ENCODE measurements around the gene ANO6.
"Not testable (repeated sequence)": the region's sequence is repeated elsewhere in the genome, so short reads cannot be mapped to it uniquely, and the experiment has no call there.

The ANO6 gene

GRCh38 chr12:45315462-45315861, 99.6 kb downstream of the ANO6 start:
- Mint-ChIP-seq H3K4me1 (ENCODE audit: low read depth) (peaks cover 7% of the 10 kb centered on the region), H3K27me3 (no peaks in the 10 kb centered on the region), H3K9me3 (peaks cover 3% of the 10 kb centered on the region), H3K4me3 (no peak overlapping the region), H3K27ac (no peak overlapping the region), H3K36me3 (ENCODE audit: low read depth) (peaks cover 33% of the 10 kb centered on the region)
- no peak for DNase-seq

- H3K36me3 Mint-ChIP-seq (ENCODE audit: low read depth) = peaks cover 34% of the 10 kb centered on the region
- not testable (repeated sequence) for H3K9me3 Mint-ChIP-seq; H3K4me3 Mint-ChIP-seq; H3K4me1 Mint-ChIP-seq (ENCODE audit: low read depth); H3K27ac Mint-ChIP-seq; H3K27me3 Mint-ChIP-seq; DNase-seq
These were observed 101.4 kb downstream of the ANO6 start for GRCh38 chr12:45317261-45317660.

- no peak for DNase-seq
- H3K4me1 Mint-ChIP-seq (ENCODE audit: low read depth) = peaks cover 9% of the 10 kb centered on the region
- H3K27me3 Mint-ChIP-seq = no peaks in the 10 kb centered on the region
- no peak overlapping the region for H3K4me3 Mint-ChIP-seq
- H3K36me3 Mint-ChIP-seq (ENCODE audit: low read depth) = peaks cover 5% of the 10 kb centered on the region
- no peak overlapping the region for H3K27ac Mint-ChIP-seq
- H3K9me3 Mint-ChIP-seq = no peaks in the 10 kb centered on the region
These were observed 106.9 kb downstream of the ANO6 start for GRCh38 chr12:45322810-45323209.

DNA sequence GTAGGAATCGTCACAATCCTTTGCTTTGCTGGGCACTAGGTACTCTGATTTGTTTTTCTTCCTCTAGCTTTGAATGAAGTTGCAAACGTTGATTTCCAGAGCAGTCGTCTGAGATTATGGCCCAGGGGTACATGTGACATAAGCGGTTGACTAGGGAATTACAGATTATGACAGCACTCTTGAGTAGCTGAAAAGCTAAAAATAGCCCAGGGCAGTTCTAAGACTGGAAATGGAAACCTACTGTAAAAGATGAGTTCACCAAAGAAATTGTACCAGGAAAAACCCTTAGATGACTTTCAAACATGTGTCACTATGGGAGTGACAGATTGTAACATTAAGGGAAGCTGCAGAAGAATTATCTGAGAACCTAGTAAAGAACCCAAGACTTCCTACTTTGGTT, 108.5 kb downstream of the ANO6 start:
- Mint-ChIP-seq H3K36me3 (ENCODE audit: low read depth) (peaks cover 2% of the 10 kb centered on the region), H3K4me3 (no peak overlapping the region), H3K9me3 (no peaks in the 10 kb centered on the region), H3K4me1 (ENCODE audit: low read depth) (peaks cover 13% of the 10 kb centered on the region), H3K27ac (no peak overlapping the region), H3K27me3 (no peaks in the 10 kb centered on the region)
- DNase-seq = no peak

- peaks cover 3% of the 10 kb centered on the region for H3K36me3 Mint-ChIP-seq (ENCODE audit: low read depth)
- no peaks in the 10 kb centered on the region for H3K9me3 Mint-ChIP-seq
- H3K4me3 Mint-ChIP-seq = no peak overlapping the region
- H3K27me3 Mint-ChIP-seq = no peaks in the 10 kb centered on the region
- peaks cover 13% of the 10 kb centered on the region for H3K4me1 Mint-ChIP-seq (ENCODE audit: low read depth)
- DNase-seq = no peak
- no peak overlapping the region for H3K27ac Mint-ChIP-seq
These were observed 110.6 kb downstream of the ANO6 start for GRCh38 chr12:45326358-45326975.

GRCh38 chr12:45327823-45328383, 112.0 kb downstream of the ANO6 start:
- Mint-ChIP-seq H3K4me1 (ENCODE audit: low read depth) (peaks cover 13% of the 10 kb centered on the region), H3K27ac (no peak overlapping the region), H3K27me3 (no peaks in the 10 kb centered on the region), H3K36me3 (ENCODE audit: low read depth) (peaks cover 15% of the 10 kb centered on the region), H3K9me3 (no peaks in the 10 kb centered on the region), H3K4me3 (no peak overlapping the region)
- DNase-seq = no peak

DNA sequence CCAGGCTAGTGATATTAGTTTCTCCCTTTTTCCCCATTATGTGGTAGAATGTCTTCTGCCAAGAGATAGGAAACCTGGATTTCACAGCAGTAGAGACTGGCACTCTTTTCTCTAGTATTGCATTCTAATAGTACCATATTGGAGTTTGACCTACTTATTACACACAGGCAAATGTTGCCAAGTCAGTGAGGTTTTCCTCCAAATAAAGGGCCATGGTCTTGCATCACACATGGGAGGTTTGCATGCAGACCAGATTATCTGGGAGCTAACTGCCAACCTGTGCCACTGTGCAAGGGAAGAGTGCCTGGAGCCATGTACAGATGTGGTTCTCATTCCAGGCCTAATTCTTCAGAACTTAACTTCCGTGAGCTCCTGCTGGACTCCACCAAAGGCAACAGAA, 113.3 kb downstream of the ANO6 start:
- H3K9me3 Mint-ChIP-seq = no peaks in the 10 kb centered on the region
- no peaks in the 10 kb centered on the region for H3K27me3 Mint-ChIP-seq
- no peak for DNase-seq
- peaks cover 11% of the 10 kb centered on the region for H3K4me1 Mint-ChIP-seq (ENCODE audit: low read depth)
- no peak overlapping the region for H3K27ac Mint-ChIP-seq
- peaks cover 25% of the 10 kb centered on the region for H3K36me3 Mint-ChIP-seq (ENCODE audit: low read depth)
- H3K4me3 Mint-ChIP-seq = no peak overlapping the region

DNA sequence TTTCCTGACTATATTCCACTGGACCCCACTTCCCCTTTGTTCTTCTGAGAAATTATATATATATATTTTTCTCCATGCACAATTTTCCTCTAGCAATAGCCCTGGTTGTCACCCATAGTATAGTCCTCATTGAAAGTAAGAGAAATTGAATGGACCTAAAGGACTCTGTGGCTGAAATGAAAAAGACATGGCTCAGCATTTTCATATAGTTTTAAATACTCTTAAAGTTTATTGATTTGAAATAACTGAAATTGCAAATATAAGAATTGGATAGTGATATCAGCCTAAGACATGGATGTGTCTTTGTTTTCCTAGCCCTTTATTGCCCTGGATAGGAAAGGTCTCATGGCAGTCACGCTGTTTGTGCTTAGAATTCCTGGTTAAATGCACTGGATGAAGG, 113.8 kb downstream of the ANO6 start:
- peaks cover 6% of the 10 kb centered on the region for H3K4me1 Mint-ChIP-seq (ENCODE audit: low read depth)
- no peak overlapping the region for H3K27ac Mint-ChIP-seq
- H3K36me3 Mint-ChIP-seq (ENCODE audit: low read depth) = peaks cover 30% of the 10 kb centered on the region
- no peak overlapping the region for H3K4me3 Mint-ChIP-seq
- H3K27me3 Mint-ChIP-seq = no peaks in the 10 kb centered on the region
- H3K9me3 Mint-ChIP-seq = no peaks in the 10 kb centered on the region
- no peak for DNase-seq

DNA sequence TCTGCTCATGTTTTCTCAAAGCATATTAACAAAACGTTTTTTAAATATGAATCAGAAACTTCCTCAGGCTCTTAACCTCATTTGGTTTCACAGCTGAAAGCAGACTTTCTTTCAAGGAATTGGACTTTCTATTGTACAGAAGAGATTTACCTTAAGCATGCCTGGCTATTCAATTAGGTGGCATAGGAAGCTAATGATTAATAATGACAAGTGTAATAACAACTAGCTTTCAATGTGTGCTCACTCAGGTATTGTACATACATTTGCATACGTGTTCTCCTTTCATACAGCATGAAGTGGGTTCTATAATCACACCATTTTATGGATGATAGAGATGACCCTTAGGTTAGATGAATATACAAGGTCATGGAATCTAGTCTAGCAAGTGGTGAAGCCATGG, 115.7 kb downstream of the ANO6 start:
- Mint-ChIP-seq H3K27ac (no peak overlapping the region), H3K4me3 (no peak overlapping the region), H3K27me3 (no peaks in the 10 kb centered on the region), H3K36me3 (ENCODE audit: low read depth) (peaks cover 34% of the 10 kb centered on the region), H3K4me1 (ENCODE audit: low read depth) (peaks cover 5% of the 10 kb centered on the region), H3K9me3 (no peaks in the 10 kb centered on the region)
- no peak for DNase-seq

- H3K4me3 Mint-ChIP-seq = no peak overlapping the region
- no peaks in the 10 kb centered on the region for H3K4me1 Mint-ChIP-seq (ENCODE audit: low read depth)
- no peak overlapping the region for H3K27ac Mint-ChIP-seq
These were observed 118.5 kb downstream of the ANO6 start for GRCh38 chr12:45334396-45334795.

GRCh38 chr12:45336331-45336730, 120.4 kb downstream of the ANO6 start:
- Mint-ChIP-seq H3K4me3 (no peak overlapping the region), H3K4me1 (ENCODE audit: low read depth) (no peaks in the 10 kb centered on the region), H3K36me3 (ENCODE audit: low read depth) (peaks cover 34% of the 10 kb centered on the region), H3K27me3 (no peaks in the 10 kb centered on the region), H3K9me3 (no peaks in the 10 kb centered on the region), H3K27ac (no peak overlapping the region)
- DNase-seq = no peak

More at GRCh38 chr12:45334396-45334795, 118.5 kb downstream of the ANO6 start:
- H3K36me3 Mint-ChIP-seq (ENCODE audit: low read depth) = peaks cover 34% of the 10 kb centered on the region
- H3K27me3 Mint-ChIP-seq = no peaks in the 10 kb centered on the region
- DNase-seq = no peak
- H3K9me3 Mint-ChIP-seq = no peaks in the 10 kb centered on the region

DNA sequence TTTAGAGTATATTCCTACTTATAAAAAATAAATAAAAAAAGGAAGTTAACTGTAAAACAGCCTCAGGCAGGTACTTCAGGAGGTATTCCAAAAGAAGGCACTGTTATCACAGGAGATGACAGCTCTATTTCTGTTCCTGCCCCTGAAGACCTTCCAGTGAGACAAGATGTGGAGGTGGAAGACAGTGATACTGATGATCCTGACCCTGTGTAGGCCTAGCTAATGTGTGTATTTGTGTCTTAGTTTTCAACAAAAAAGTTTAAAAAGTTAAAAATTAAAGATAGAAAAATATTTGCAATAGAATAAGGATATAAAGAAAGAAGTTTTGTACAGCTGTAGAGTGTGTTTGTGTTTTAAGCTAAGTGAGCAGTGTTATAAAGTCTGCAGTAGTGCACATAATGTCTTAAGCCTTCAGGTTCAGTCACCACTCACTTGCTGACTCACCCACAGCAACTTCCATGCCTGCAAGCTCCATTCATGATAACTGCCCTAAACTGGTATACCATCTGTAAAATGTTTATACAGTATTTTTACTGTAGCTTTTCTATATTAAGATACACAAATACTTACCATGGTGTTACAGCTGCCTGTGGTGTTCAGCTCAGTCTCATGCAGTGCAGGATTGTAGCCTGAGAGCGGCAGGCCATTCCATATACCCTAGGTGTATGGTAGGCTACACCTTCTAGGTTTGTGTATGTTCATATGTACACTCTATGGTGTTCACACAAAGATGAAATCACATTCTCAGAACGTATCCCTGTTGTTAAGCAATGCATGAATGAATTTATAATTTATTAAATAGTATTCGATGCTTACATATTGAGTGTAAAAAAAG, 121.1 kb downstream of the ANO6 start:
- Mint-ChIP-seq H3K36me3 (ENCODE audit: low read depth) (peaks cover 28% of the 10 kb centered on the region), H3K4me3 (no peak overlapping the region), H3K27ac (no peak overlapping the region), H3K27me3 (no peaks in the 10 kb centered on the region), H3K9me3 (no peaks in the 10 kb centered on the region), H3K4me1 (ENCODE audit: low read depth) (no peaks in the 10 kb centered on the region)
- DNase-seq = no peak

DNA sequence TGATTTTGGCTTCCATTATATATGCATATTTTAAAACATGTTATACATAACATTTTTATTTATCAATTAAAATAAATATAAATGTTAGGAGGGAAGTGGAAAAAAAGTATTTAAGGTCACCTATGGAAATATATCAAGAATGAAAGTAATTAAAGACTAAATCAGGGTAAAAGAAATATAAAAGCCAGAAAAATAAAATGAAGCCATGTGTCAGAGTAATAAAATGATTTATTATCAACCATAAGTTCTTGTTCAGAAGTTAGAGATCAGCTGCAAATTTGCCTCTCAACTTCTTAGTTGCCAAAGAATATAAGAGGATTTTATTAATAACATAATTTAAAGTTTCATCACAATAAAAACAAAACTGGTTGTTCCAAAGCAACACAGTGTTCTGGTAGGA, 121.9 kb downstream of the ANO6 start:
- DNase-seq = no peak
- no peak overlapping the region for H3K27ac Mint-ChIP-seq
- peaks cover 1% of the 10 kb centered on the region for H3K4me1 Mint-ChIP-seq (ENCODE audit: low read depth)
- H3K36me3 Mint-ChIP-seq (ENCODE audit: low read depth) = peaks cover 23% of the 10 kb centered on the region
- no peaks in the 10 kb centered on the region for H3K27me3 Mint-ChIP-seq
- no peak overlapping the region for H3K4me3 Mint-ChIP-seq
- no peaks in the 10 kb centered on the region for H3K9me3 Mint-ChIP-seq

DNA sequence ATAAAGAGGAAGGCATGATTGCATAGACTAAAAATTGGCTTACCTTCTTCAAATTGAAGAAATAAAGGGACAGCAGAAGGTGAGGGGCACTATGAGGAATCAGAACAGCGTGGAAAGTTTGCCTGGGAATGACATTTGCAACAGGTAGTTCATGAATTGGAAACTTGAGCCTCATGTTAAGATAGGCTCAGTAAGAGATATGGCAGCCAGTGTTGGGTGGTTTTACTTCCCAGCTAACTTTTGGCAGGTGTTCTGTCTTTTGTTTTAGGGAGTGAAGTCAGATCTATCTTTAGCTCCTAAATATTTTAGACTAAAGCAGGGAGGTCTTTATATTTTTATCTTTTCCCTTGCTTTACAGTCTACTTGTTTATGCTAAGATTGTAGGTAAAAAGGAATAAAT, 122.4 kb downstream of the ANO6 start:
- no peak for DNase-seq
- Mint-ChIP-seq H3K4me3 (no peak overlapping the region), H3K4me1 (ENCODE audit: low read depth) (peaks cover 5% of the 10 kb centered on the region), H3K36me3 (ENCODE audit: low read depth) (peaks cover 23% of the 10 kb centered on the region), H3K9me3 (no peaks in the 10 kb centered on the region), H3K27me3 (no peaks in the 10 kb centered on the region), H3K27ac (no peak overlapping the region)

DNA sequence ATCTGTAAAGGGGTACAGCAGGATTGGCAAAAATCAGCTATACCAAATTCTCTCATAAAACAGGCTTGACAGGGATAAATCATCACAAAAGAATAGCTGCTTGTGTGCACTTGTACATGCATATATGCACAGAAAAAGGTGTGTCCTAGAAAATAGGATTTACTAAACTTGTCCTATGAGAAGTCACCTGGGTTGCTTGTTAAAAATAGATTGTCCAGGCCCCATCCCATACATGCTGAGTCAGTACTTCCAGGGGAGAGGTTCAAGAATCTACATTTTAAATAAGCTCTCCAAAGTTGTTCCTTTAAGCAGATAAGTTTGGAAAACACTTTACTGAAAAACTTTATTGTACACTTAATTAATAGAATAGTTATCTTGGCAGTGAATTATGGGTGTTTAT, 123.1 kb downstream of the ANO6 start:
- peaks cover 7% of the 10 kb centered on the region for H3K4me1 Mint-ChIP-seq (ENCODE audit: low read depth)
- peaks cover 20% of the 10 kb centered on the region for H3K36me3 Mint-ChIP-seq (ENCODE audit: low read depth)
- no peaks in the 10 kb centered on the region for H3K9me3 Mint-ChIP-seq
- DNase-seq = no peak
- H3K27me3 Mint-ChIP-seq = no peaks in the 10 kb centered on the region
- no peak overlapping the region for H3K27ac Mint-ChIP-seq
- H3K4me3 Mint-ChIP-seq = no peak overlapping the region
